ENCODE measurements around the gene SLC5A11. TPM values are rescaled to one million over a fixed set of nuclear protein-coding genes. Genes with fewer than 3 reads are reported as not detected.

The SLC5A11 gene
- total RNA-seq, 4 donors from 2014 or later: not detected

DNA sequence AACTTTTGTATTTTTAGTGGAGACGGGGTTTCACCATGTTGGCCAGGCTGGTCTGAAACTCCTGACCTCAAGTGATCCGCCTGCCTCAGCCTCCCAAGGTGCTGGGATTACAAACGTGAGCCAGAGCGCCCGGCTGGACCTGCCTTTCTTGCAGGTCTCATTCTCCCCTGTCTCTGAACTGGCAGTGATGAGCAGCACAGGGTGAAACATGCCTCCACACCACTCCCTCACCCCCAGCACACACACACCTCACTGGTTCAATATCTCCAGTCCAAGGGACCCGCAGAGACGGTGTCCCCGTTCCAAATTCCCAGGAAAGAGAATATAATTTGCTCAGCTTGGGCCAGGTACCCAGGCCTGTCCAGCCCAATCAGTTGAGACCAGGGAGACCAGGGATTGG lies 23.3 kb downstream of the SLC5A11 start:
- no peaks in the 10 kb centered on the region for H3K36me3 ChIP-seq
- no peak overlapping the region for H3K27ac ChIP-seq (replicated peaks in 1 of 4)
- TF ChIP-seq POLR2A (IDR thresholded peaks at IDR 0.05; ENCODE audit: low read depth) (no peak), EP300 (IDR thresholded peaks at IDR 0.05) (no peak), POLR2AphosphoS5 (IDR thresholded peaks at IDR 0.05) (no peak)
- TF ChIP-seq, protein P1, sequence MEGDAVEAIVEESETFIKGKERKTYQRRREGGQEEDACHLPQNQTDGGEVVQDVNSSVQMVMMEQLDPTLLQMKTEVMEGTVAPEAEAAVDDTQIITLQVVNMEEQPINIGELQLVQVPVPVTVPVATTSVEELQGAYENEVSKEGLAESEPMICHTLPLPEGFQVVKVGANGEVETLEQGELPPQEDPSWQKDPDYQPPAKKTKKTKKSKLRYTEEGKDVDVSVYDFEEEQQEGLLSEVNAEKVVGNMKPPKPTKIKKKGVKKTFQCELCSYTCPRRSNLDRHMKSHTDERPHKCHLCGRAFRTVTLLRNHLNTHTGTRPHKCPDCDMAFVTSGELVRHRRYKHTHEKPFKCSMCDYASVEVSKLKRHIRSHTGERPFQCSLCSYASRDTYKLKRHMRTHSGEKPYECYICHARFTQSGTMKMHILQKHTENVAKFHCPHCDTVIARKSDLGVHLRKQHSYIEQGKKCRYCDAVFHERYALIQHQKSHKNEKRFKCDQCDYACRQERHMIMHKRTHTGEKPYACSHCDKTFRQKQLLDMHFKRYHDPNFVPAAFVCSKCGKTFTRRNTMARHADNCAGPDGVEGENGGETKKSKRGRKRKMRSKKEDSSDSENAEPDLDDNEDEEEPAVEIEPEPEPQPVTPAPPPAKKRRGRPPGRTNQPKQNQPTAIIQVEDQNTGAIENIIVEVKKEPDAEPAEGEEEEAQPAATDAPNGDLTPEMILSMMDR (IDR thresholded peaks at IDR 0.05): no peak
- no peaks in the 10 kb centered on the region for H3K27me3 ChIP-seq
- H3K9me3 ChIP-seq: peaks cover 0 to 1% (median 0%) of the 10 kb centered on the region in 4 donors
- H3K4me3 ChIP-seq: no peak overlapping the region
- intact Hi-C loops (cut with DNase I): no loop called here
- H3K4me1 ChIP-seq: no peaks in the 10 kb centered on the region
- no peak for DNase-seq (ENCODE audit: extremely low spot score)
- WGBS: 88% methylated on average over 8 of the region's 8 CpGs

DNA sequence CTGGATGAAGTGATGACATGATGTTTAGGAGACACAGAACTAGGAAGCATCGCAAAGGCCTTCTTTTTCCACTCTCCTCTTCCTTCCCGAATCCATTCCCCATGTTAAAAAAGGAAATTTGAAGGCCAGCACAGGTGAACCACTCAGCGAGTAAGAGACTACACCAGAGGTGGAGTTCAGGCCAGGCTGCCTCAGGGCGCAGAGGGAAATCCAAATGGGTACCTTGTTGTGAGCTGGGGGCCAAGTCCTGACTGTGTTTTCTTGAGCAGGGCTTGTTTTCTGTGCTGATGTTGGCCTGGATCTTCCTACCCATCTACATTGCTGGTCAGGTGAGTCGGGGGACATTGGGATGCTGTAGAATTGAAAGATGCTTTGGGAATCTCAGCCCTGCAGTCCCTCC lies 26.1 kb downstream of the SLC5A11 start:
- H3K4me1 ChIP-seq: no peaks in the 10 kb centered on the region
- intact Hi-C loops (cut with DNase I): no loop called here
- H3K27me3 ChIP-seq: no peaks in the 10 kb centered on the region
- H3K9me3 ChIP-seq: no peaks in the 10 kb centered on the region
- no peak overlapping the region for H3K27ac ChIP-seq (replicated peaks in 1 of 4)
- no peaks in the 10 kb centered on the region for H3K36me3 ChIP-seq
- no peak overlapping the region for H3K4me3 ChIP-seq
- DNase-seq (ENCODE audit: extremely low spot score): no peak
- TF ChIP-seq, protein P1 (IDR thresholded peaks at IDR 0.05): no peak
- no peak for TF ChIP-seq EP300 (IDR thresholded peaks at IDR 0.05)
- no peak for TF ChIP-seq POLR2A (IDR thresholded peaks at IDR 0.05; ENCODE audit: low read depth)
- TF ChIP-seq POLR2AphosphoS5 (IDR thresholded peaks at IDR 0.05): no peak
- 93% methylated on average over 5 of the region's 5 CpGs for WGBS

DNA sequence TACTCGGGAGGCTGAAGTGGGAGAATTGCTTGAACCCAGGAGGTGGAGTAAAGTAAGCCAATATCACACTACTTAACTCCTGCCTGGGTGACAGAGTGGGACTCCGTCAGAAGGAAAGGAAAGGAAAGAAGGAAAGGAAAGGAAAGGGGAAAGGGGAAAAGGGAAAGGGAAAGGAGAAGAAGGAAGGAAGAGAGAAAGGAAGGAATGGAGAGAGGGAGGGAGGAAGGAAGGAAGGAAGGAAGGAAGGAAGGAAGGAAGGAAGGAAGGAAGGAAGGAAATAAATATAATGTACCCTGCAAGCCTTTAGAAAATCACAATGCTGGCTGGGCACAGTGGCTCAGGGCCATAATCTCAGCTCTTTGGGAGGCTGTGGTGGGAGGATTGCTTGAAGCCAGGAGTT lies 27.3 kb downstream of the SLC5A11 start:
- WGBS: 80% methylated on average over 2 of the region's 2 CpGs
- no peak for TF ChIP-seq POLR2A (IDR thresholded peaks at IDR 0.05; ENCODE audit: low read depth)
- TF ChIP-seq POLR2AphosphoS5 (IDR thresholded peaks at IDR 0.05): no peak
- TF ChIP-seq EP300 (IDR thresholded peaks at IDR 0.05): no peak
- TF ChIP-seq, protein P1 (IDR thresholded peaks at IDR 0.05): no peak
- intact Hi-C loops (cut with DNase I): no loop called here

DNA sequence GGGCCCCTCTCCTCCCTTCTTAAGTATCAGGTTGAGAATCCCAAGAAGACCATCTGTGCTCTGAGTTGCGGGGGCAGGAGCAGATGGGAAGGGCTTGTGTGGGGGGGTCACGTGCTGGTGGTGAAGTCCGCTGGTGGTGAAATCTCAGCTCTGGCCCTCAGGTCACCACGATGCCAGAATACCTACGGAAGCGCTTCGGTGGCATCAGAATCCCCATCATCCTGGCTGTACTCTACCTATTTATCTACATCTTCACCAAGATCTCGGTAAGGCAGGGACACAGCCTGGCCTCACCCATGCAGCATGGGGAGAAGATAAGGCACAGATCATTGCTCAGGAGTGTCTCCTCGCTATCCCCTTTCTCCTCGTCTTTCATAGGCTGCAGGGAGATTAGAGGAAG lies 29.7 kb downstream of the SLC5A11 start:
- DNase-seq (ENCODE audit: extremely low spot score): no peak
- no peak overlapping the region for H3K27ac ChIP-seq (replicated peaks in 1 of 4)
- no peaks in the 10 kb centered on the region for H3K4me1 ChIP-seq
- intact Hi-C loops (cut with DNase I): no loop called here
- H3K4me3 ChIP-seq: no peak overlapping the region
- 88% methylated on average over 10 of the region's 10 CpGs for WGBS
- TF ChIP-seq, protein P1 (IDR thresholded peaks at IDR 0.05): no peak
- no peak for TF ChIP-seq EP300 (IDR thresholded peaks at IDR 0.05)
- TF ChIP-seq POLR2AphosphoS5 (IDR thresholded peaks at IDR 0.05): no peak
- no peak for TF ChIP-seq POLR2A (IDR thresholded peaks at IDR 0.05; ENCODE audit: low read depth)
- H3K9me3 ChIP-seq: no peaks in the 10 kb centered on the region
- H3K27me3 ChIP-seq: no peaks in the 10 kb centered on the region
- H3K36me3 ChIP-seq: no peaks in the 10 kb centered on the region

More for the DNA sequence above, 27.3 kb downstream of the SLC5A11 start:
- no peaks in the 10 kb centered on the region for H3K9me3 ChIP-seq
- H3K27me3 ChIP-seq: no peaks in the 10 kb centered on the region
- no peak overlapping the region for H3K27ac ChIP-seq (replicated peaks in 1 of 4)
- H3K36me3 ChIP-seq: no peaks in the 10 kb centered on the region
- no peaks in the 10 kb centered on the region for H3K4me1 ChIP-seq
- no peak overlapping the region for H3K4me3 ChIP-seq
- no peak for DNase-seq (ENCODE audit: extremely low spot score)

DNA sequence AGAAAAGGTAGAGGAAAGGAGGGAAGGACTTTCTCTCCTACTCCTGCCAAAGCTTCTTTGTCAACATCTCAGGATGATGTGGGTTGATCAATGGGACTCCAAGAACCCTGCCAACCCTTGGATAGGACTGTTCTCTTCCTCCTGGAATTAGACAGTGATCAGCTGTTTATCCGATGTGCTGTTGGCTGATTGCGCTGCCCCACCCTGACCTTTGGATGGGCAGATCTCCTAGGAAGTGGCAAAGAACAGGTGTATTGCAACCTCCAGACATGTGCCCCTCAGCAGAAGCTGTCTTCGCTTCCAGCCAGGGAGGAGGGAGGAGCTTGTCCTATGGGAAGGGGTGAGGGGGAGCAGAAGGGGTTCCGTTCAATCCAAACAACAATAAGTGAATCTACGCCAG lies 30.5 kb downstream of the SLC5A11 start:
- no peak overlapping the region for H3K4me3 ChIP-seq
- intact Hi-C loops (cut with DNase I): no loop called here
- WGBS: 78% methylated on average over 5 of the region's 5 CpGs
- DNase-seq (ENCODE audit: extremely low spot score): no peak
- no peaks in the 10 kb centered on the region for H3K4me1 ChIP-seq
- no peaks in the 10 kb centered on the region for H3K27me3 ChIP-seq
- TF ChIP-seq POLR2A (IDR thresholded peaks at IDR 0.05; ENCODE audit: low read depth) (no peak), EP300 (IDR thresholded peaks at IDR 0.05) (no peak), POLR2AphosphoS5 (IDR thresholded peaks at IDR 0.05) (no peak)
- TF ChIP-seq, protein P1 (IDR thresholded peaks at IDR 0.05): no peak
- H3K27ac ChIP-seq (replicated peaks in 1 of 4): no peak overlapping the region
- no peaks in the 10 kb centered on the region for H3K9me3 ChIP-seq
- no peaks in the 10 kb centered on the region for H3K36me3 ChIP-seq
